H1 (cell line): Measurements from ENCODE around the gene FAM149A.

ENCODE experiments used
- ASH2L ChIP-seq: fragments of 200-600, 300-600 bp; sonication (generic); IDR thresholded peaks from one replicate; pipeline ENCODE4 v1.7.1; 2017; ENCODE audit warnings: low read length
- CEBPB ChIP-seq: IDR thresholded peaks from 2 replicates; pipeline ENCODE4 v1.6.1; 2012; ENCODE audit warnings: low read depth, low read length
- RBBP5 ChIP-seq: IDR thresholded peaks from 2 replicates; pipeline ENCODE4 v1.7.1; 2012; ENCODE audit warnings: low read depth, mild to moderate bottlenecking, inconsistent platforms, low read length, moderate library complexity, borderline replicate concordance
- RNF2 ChIP-seq: fragments of 200-900, 300-1000 bp; sonication (generic); IDR thresholded peaks from 2 replicates; pipeline ENCODE4 v1.7.1; 2016; ENCODE audit warnings: borderline replicate concordance, low read depth, mild to moderate bottlenecking, antibody characterized with exemption, low read length; ENCODE audit not compliant: poor library complexity, severe bottlenecking; ENCODE audit errors: missing control alignments
- TAF1 ChIP-seq: IDR thresholded peaks from 2 replicates; pipeline ENCODE4 v1.6.1; 2011; ENCODE audit warnings: mild to moderate bottlenecking, low read depth, low read length
- USF2 ChIP-seq: IDR thresholded peaks from 2 replicates; pipeline ENCODE4 v1.6.1; 2011; ENCODE audit warnings: low read length, improper control_type of control experiment

DNA sequence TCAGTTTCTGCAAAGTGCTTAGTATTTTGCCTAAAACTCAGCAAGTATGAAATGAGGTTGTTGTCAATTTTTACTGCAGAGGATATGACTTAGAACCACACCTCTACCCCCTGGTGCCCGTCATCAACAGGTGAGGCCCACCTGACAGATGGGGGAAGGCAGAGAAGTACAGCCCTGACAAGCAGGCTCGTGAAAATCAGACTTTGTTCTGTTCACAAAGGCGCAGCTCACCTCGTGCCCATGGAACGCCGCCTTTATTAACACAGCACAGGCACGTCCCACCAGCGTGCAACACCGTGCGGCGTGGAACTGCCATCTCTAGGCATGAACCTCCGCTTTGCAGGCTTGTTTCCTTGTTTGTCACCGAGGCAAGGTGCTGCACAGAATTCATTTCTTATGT lies 100.2 kb downstream of the FAM149A start:
- TF ChIP-seq CEBPB (no peak), RBBP5 (no peak), TAF1 (no peak), ASH2L (no peak), RNF2 (no peak), USF2 (no peak)
